ENCODE data around the gene DOK6.

DOK6 gene

GRCh38 chr18:69495338-69495737, 94.7 kb downstream of the DOK6 start:
- no peak overlapping the region for H3K27ac ChIP-seq (ENCODE audit: low read length)
- H2AFZ ChIP-seq (ENCODE audit: low read depth, low read length) = no peak overlapping the region
- H3K36me3 ChIP-seq (replicated peaks; ENCODE audit: low read depth, low read length) = no peaks in the 10 kb centered on the region
- H3K4me3 ChIP-seq (ENCODE audit: low read length) = no peak overlapping the region
- no peaks in the 10 kb centered on the region for H4K20me1 ChIP-seq (ENCODE audit: insufficient read depth, low read length)
- no peaks in the 10 kb centered on the region for H3K9me3 ChIP-seq (ENCODE audit: insufficient read depth, low read length)
- H3K9ac ChIP-seq (ENCODE audit: low read length) = no peak overlapping the region
- no peaks in the 10 kb centered on the region for H3K27me3 ChIP-seq (ENCODE audit: low read depth, low read length)
- H3K79me2 ChIP-seq (ENCODE audit: low read length) = no peaks in the 10 kb centered on the region
- TF ChIP-seq CTCF (IDR thresholded peaks at IDR 0.05; ENCODE audit: low read depth, low read length) (no peak), EZH2phosphoT487 (IDR thresholded peaks at IDR 0.05; ENCODE audit: low read depth) (no peak)
- H3K4me1 ChIP-seq (ENCODE audit: low read length) = no peaks in the 10 kb centered on the region
- H3K4me2 ChIP-seq (ENCODE audit: low read length) = no peak overlapping the region

- H3K4me3 ChIP-seq (ENCODE audit: low read length) = no peak overlapping the region
- H4K20me1 ChIP-seq (ENCODE audit: insufficient read depth, low read length) = no peaks in the 10 kb centered on the region
- no peak overlapping the region for H3K27ac ChIP-seq (ENCODE audit: low read length)
- no peak overlapping the region for H2AFZ ChIP-seq (ENCODE audit: low read depth, low read length)
- no peaks in the 10 kb centered on the region for H3K4me1 ChIP-seq (ENCODE audit: low read length)
- no peak overlapping the region for H3K4me2 ChIP-seq (ENCODE audit: low read length)
- TF ChIP-seq CTCF (IDR thresholded peaks at IDR 0.05; ENCODE audit: low read depth, low read length) (no peak), EZH2phosphoT487 (IDR thresholded peaks at IDR 0.05; ENCODE audit: low read depth) (no peak)
- H3K27me3 ChIP-seq (ENCODE audit: low read depth, low read length) = no peaks in the 10 kb centered on the region
- no peaks in the 10 kb centered on the region for H3K9me3 ChIP-seq (ENCODE audit: insufficient read depth, low read length)
- H3K36me3 ChIP-seq (replicated peaks; ENCODE audit: low read depth, low read length) = no peaks in the 10 kb centered on the region
- H3K79me2 ChIP-seq (ENCODE audit: low read length) = no peaks in the 10 kb centered on the region
- no peak overlapping the region for H3K9ac ChIP-seq (ENCODE audit: low read length)
Observed at GRCh38 chr18:69495841-69496533, 95.3 kb downstream of the DOK6 start.

GRCh38 chr18:69518989-69519388, 118.3 kb downstream of the DOK6 start:
- H3K27me3 ChIP-seq (ENCODE audit: low read depth, low read length) = no peaks in the 10 kb centered on the region
- H4K20me1 ChIP-seq (ENCODE audit: insufficient read depth, low read length) = no peaks in the 10 kb centered on the region
- no peak overlapping the region for H3K27ac ChIP-seq (ENCODE audit: low read length)
- no peak for TF ChIP-seq CTCF (IDR thresholded peaks at IDR 0.05; ENCODE audit: low read depth, low read length)
- no peak for TF ChIP-seq EZH2phosphoT487 (IDR thresholded peaks at IDR 0.05; ENCODE audit: low read depth)
- no peaks in the 10 kb centered on the region for H3K4me1 ChIP-seq (ENCODE audit: low read length)
- no peak overlapping the region for H3K4me3 ChIP-seq (ENCODE audit: low read length)
- no peaks in the 10 kb centered on the region for H3K79me2 ChIP-seq (ENCODE audit: low read length)
- no peak overlapping the region for H3K9ac ChIP-seq (ENCODE audit: low read length)
- H2AFZ ChIP-seq (ENCODE audit: low read depth, low read length) = no peak overlapping the region
- no peak overlapping the region for H3K4me2 ChIP-seq (ENCODE audit: low read length)
- no peaks in the 10 kb centered on the region for H3K36me3 ChIP-seq (replicated peaks; ENCODE audit: low read depth, low read length)
- no peaks in the 10 kb centered on the region for H3K9me3 ChIP-seq (ENCODE audit: insufficient read depth, low read length)

GRCh38 chr18:69523582-69523981, 122.9 kb downstream of the DOK6 start:
- Histone ChIP-seq H3K36me3 (replicated peaks; ENCODE audit: low read depth, low read length) (no peaks in the 10 kb centered on the region), H3K27ac (ENCODE audit: low read length) (no peak overlapping the region), H3K4me1 (ENCODE audit: low read length) (no peaks in the 10 kb centered on the region), H3K79me2 (ENCODE audit: low read length) (no peaks in the 10 kb centered on the region), H3K9ac (ENCODE audit: low read length) (no peak overlapping the region), H4K20me1 (ENCODE audit: insufficient read depth, low read length) (no peaks in the 10 kb centered on the region), H3K4me2 (ENCODE audit: low read length) (no peak overlapping the region), H3K27me3 (ENCODE audit: low read depth, low read length) (no peaks in the 10 kb centered on the region), H3K4me3 (ENCODE audit: low read length) (no peak overlapping the region), H3K9me3 (ENCODE audit: insufficient read depth, low read length) (peaks cover 10% of the 10 kb centered on the region; the same call in 1 of the 2 replicates), H2AFZ (ENCODE audit: low read depth, low read length) (no peak overlapping the region)
- TF ChIP-seq EZH2phosphoT487 (IDR thresholded peaks at IDR 0.05; ENCODE audit: low read depth) = no peak
- no peak for TF ChIP-seq CTCF (IDR thresholded peaks at IDR 0.05; ENCODE audit: low read depth, low read length)

Measured in OCI-LY3 (cell line).